ENCODE measurements around the gene CACNG7.

DNA sequence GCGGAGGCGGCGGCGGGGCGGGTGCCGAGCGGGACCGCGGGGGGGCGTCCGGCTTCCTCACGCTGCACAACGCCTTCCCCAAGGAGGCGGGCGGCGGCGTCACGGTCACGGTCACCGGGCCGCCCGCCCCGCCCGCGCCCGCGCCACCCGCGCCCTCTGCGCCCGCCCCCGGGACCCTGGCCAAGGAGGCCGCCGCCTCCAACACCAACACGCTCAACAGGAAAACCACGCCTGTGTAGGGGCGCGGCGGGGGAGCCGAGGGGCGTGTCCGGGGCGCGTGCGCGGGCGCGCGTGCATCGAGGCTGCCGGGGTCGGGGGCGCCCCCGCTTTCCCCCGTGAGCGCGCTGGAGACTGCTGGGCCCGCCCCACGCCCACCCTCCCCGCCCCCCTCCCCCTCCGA is 73.5 kb downstream of the CACNG7 start:
- TF ChIP-seq, protein P1, sequence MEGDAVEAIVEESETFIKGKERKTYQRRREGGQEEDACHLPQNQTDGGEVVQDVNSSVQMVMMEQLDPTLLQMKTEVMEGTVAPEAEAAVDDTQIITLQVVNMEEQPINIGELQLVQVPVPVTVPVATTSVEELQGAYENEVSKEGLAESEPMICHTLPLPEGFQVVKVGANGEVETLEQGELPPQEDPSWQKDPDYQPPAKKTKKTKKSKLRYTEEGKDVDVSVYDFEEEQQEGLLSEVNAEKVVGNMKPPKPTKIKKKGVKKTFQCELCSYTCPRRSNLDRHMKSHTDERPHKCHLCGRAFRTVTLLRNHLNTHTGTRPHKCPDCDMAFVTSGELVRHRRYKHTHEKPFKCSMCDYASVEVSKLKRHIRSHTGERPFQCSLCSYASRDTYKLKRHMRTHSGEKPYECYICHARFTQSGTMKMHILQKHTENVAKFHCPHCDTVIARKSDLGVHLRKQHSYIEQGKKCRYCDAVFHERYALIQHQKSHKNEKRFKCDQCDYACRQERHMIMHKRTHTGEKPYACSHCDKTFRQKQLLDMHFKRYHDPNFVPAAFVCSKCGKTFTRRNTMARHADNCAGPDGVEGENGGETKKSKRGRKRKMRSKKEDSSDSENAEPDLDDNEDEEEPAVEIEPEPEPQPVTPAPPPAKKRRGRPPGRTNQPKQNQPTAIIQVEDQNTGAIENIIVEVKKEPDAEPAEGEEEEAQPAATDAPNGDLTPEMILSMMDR (conservative IDR thresholded peaks at IDR 0.05; ENCODE audit: low read depth, low read length), result no peak
- TF ChIP-seq EZH2 (IDR thresholded peaks at IDR 0.05; ENCODE audit: borderline replicate concordance, low read depth, low read length, poor library complexity, severe bottlenecking), result no peak
